HG02852 (cell line): Measurements from ENCODE around the gene TAOK1.

ENCODE experiments used
- ATAC-seq: cut with Tn5 transposase; IDR thresholded peaks from one replicate; pipeline ENCODE4 v1.9.1; 2021; ENCODE audit warnings: mild to moderate bottlenecking, moderate library complexity; ENCODE audit not compliant: unreplicated experiment

Gene TAOK1

DNA sequence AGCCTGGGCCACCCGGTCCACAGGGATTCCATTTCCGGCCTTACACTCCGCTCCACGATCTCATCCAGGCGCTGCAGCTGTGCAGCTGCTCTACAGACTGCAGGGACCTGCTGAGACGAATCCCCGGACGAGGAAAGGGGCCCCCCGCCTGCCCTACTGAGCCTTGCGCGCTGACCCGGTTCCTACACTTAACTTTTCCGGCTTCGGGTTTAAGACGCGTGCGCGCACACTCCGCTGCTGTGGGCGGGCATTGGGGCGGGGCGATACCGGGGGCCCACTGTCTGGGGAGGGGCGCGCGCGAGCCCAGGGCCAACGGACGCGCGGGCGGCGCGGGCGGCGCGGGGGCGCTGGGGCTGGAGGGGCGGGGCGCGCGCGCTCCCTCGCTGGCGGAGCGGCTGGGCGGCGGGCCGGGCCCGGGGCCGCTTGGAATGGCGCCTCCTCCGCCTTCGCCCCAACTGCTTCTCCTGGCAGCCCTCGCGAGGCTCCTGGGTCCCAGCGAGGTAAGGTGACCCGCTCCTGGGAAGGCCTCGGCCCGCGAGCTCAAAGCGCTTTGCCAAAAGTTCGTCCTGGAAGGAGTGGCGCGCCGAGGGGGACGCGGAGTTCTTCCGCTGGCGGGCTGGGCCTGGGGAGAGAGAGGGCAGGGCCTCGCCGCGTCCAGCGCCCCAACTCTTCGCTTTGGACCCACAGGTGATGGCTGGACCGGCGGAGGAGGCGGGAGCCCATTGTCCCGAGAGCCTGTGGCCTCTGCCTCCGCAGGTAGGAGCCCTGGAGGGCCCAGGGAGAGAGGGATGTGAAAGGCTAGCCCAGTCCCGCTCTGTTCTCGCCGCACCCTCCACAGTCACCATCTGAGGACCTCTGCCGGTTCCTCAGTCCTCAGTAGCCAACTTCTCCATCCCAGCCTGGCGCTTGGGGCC, 178.4 kb downstream of the TAOK1 start, which contains the start of gene TP53I13:
TSS of gene TP53I13 (plus strand) at position 371 of the 914 bp plus-strand sequence. CDS start at position 429, 58 bp downstream.
- peak; percentile 47 for ATAC-seq

DNA sequence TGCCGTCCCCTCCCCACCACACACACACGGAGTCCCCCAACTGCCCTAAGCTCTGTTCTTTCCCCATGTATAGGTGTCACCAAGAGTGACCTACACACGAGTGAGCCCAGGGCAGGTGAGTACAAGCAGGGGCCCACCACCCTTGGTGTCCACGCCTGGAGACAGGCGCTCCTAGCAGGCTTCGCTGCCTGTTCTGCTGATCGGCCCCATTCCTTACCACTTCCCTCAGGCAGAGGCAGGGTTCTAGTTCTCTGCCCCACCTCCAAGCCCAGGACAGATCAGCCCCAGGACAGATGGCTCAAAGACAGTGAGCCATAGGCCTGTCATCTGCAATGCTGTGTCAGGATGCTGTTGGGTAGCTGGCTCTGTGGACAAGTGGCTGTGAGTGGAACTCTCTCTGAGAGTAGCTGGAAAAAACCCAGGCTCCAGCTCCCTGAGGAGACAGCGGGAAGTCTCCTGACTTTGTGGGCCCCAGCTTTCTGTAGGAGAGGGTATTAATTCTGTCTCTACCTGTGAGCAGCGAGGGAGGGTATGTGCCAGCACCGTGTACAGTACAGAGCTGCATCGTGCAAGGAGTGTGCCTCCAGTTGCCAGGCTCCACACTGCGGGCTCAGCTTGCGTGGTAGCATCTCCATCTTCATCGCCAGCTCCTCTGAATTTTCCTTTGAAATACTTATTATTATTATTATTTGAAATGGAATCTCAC, 179.2 kb downstream of the TAOK1 start:
- no peak for ATAC-seq

DNA sequence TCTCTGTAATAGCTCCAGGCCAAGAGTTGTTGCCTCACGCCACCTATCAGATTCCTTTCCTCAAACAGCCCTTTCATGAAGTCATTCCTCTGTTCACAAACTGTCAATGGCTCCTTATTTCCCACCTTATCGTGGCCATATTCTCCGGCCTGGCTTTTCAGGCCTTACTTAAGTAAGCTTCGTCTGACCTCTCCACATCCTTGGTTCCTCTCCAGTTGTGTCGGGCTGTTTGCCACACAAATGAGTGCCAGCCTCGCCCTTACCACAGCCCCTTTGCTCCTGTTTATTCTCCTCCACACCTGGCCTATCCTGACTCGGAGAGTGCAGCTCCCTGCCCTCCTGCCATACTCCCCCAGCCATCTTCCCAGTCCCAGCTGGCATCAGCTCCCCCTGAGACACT, 180.4 kb downstream of the TAOK1 start:
- no peak for ATAC-seq

DNA sequence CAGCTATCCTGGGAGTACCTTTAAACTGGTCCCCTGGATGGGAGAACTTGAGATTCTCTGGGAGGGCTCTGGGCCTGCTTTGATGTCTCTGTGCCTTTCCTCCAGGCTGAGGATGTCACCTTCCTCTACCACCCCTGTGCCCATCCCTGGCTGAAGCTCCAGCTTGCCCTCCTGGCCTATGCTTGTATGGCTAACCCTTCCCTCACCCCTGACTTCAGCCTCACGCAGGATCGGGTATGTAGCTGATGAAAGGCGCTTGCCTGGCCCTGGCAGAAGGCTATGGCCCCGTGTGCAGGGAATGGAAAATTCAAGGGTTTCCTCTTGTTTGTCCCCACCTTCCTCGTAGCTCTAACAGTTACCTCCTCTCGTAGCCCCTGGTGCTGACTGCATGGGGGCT, 181.3 kb downstream of the TAOK1 start:
- ATAC-seq, result no peak

DNA sequence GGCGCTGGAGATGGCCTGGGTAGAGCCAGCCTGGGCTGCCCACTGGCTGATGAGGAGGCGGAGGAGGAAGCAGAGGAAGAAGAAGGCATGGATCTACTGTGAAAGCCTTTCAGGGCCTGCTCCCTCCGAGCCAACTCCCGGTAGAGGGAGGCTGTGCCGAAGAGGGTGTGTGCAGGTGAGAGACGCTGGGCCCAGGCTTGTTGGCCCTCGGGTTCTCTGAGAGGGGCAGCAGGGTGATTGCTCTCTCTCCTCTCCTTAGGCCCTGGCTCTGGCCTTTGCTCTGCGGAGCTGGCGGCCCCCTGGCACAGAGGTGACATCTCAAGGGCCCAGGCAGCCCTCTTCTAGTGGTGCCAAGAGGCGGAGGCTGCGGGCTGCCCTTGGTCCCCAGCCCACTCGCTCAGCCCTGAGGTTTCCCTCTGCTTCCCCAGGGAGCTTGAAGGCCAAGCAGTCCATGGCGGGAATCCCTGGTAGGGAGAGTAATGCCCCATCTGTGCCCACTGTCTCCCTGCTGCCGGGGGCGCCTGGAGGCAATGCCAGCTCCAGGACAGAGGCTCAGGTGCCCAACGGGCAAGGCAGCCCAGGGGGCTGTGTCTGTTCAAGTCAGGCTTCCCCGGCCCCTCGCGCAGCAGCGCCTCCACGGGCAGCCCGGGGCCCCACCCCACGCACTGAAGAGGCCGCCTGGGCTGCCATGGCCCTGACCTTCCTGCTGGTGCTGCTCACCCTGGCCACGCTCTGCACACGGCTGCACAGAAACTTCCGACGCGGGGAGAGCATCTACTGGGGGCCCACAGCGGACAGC, 181.9 kb downstream of the TAOK1 start:
- no peak for ATAC-seq

DNA sequence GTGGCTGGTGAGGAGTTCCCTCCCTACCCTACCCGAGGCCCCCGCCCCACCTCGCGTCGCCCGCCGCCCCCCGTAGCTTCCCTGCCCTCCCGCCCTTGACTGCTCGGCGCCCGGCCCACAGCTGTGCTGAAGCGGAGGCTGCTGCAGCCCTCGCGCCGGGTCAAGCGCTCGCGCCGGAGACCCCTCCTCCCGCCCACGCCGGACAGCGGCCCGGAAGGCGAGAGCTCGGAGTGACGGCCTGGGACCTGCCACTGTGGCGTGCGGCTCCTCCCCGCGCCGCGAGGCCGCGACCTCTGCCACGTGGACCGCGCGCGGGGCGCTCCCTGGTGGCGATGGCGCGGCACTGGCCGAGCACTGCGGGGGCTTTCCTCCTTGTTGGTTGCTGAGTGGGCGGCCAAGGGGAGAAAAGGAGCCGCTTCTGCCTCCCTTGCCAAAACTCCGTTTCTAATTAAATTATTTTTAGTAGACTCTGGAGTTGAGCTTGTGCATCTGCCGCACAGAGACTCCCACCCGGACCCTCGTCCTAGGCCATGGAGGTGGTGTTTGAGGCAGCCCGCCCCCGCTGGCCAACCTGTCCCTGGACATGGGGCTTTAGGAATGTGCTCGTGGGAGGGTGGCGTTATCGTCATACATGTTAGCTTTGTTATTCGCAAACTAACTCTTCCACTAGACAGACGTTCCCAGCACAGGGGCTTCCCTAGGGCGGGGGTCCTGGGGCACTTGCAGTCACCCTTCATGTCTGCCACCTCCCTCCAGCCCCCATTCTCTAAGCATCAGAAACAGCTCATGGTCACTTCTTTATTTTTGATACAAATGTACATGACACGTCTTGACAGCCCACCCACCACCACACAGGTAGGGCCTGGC, 182.8 kb downstream of the TAOK1 start:
- ATAC-seq, result no peak

DNA sequence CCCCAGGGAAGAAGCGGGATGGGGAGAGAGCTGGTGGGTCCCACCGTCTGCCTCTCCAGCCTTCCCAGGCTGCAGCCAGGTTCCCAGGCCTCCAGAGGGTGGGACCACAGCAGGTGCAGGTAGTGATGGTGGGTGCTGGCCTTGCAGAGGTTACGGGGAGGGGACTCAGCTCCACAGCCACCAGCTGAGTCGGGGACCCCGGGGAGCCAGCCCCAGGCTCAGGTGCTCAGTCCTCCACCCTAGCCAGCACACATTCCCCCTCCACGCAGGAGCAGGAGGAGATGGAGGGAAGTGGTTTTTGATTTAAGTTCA, 183.4 kb downstream of the TAOK1 start:
- no peak for ATAC-seq

DNA sequence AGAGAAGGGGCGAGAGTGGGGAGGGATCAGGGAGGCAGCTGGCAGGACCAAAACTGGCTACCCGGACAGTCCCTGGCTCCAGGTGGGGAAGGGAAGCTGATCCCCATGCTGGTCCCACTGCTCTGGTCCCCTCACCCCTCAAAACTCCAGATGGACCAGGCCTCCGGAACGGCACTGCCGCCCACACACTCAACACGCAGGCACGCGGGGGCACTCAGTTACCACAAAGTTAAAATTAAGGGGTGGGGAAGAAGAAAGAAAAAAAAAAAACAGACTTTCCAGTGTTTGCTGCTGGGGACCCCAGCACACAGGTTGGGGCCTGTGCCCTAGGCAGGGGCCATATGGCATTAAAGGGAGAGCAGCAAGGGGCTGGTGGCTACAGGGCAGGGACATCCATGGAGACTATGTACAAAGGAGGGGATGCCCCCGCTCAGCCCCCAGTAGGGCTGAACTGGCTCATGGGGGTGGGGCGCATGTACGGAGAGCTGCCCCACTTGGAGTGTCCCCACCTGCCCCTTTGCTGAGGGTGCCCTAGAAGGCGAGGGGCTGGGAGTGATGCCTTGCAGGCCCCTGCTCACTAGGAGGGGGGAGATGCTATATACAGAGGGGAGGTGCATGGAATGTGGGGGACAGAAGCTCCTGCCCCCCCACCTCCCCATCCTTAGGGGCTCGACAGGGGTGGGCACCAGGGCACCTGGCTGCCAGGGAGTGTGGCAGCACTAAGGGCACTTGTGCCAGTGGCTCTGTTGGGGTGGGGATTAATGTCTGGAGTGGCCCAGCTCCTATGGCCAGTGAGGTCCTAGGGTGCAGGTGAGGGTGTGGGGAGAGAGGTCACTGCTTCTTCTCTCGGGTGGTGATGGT, 183.9 kb downstream of the TAOK1 start:
- ATAC-seq, result no peak

DNA sequence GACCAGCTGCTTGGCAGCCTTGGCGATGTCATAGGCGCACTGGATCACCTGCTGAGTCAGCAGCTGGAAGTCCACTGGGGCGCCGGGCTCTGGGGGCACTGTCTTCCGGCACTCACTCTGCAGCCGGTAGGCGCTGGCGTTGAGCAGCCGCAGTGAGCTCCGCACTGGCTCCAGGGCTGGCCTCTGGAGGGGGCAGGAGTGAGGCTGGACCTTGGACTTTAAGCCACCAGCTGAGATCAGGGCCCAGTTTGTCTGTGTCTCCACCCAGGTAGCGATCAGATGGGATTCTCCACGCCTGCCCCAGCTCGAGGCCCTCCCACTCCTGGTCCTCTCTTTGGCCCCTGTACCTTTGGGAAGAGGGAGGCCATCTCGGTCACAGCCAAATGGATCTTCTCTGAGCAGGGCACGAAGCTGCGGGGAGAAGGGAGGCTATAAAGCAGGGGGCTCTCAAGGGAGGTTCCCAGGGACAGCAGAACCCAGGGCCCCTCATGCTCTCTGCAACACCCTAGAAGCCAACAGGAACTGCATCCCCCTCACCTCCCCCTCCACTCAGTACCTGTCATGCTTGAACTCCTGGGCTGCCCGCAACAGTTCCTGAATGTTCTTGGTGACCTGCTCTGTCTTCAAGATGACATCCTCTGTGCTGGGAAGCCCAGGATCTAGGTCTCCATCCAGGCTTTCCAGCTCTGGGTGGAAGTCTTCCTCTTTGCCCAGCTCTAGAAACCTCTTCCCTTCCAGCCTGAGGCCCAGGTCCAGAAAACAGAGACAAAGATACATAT, 184.8 kb downstream of the TAOK1 start:
- ATAC-seq, result no peak

DNA sequence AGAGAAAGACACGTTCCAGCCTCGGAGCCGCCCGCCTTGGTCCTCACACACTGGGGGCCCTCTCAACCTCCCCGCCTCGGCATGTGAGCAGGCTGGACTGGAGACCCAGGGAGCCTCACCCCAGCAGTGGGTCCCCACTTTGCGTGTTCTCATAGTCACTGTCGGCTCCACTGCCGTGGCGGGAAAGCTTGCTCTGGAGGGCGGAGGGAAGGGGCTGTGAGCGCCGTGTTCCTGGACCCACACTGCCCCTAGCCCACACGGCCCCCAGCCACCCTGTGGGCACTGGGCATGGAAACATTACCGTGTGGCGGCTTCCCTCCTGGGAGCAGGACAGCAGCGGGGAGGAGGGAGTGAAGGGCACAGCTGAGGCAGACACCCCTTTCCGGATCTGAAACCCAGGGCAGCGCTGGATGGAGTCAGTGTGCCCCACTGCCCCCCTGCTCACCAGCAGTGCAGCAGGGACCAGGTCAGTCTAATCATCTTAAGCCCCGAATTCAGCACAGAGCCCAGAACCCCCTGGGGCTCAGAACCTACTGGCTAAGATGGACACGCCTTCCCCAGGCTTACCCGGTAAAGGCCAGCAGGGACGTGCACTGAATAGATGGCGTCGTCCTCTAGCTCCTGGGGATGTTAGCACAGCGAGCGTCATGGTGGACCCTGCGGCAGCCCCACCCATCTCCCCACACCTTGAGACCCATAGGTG, 185.5 kb downstream of the TAOK1 start:
- ATAC-seq, result no peak

DNA sequence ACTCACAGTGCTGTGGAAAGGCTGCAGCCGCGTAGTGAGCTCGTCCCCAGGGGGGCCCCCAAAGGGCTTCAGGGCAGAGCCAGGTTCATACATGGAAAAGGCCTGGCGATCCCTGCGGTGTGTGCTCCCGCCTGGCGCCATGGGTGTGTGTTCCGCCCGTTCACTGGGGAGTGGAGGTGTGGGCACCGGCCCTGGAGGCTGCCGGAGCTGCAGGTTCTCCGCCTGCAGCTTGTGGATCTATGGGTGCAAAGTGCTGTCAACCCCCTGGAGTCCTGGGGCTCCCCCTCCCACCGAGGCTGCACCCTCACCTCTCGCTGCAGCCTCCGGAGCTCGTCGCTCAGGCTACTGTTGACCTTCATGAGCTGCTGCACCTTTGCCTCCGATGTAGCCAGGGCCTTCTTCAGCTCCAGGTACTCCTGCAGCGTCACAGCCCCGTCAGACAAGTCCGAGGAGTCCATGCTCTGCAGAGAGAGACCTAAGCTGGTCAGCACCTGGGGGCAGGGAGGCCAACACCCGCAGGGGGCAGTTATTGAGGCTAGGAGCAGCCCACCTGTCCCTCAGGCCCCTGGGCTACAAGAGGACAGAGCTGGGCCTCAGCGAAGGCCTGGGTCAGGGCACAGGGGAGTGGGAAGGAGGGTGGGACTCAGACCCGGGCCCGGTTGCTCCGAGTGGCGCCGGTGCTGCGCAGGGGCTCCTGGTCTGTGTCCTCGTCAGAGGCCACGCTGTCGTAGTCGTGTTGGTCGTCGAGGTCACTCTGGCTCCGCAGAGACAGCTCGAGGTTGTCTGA, 186.2 kb downstream of the TAOK1 start:
- ATAC-seq, result no peak

DNA sequence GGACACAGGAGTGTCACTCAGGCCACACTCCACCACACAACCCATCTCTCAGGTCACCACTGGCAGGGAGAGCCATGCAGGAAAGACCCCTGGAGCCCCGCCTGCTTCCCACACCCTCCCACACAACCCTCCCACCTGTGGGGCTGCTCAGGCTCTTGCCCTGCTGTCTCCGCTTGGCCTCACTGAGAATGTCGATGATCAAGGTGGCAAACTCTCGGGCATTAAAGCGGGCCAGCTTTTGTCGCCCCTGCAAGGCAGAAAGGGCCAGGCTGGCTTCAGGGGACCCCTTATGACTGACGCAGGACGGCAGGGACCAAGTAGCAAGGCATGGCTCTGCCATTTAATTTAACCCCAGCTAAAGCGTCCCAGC, 186.8 kb downstream of the TAOK1 start:
- ATAC-seq, result no peak

DNA sequence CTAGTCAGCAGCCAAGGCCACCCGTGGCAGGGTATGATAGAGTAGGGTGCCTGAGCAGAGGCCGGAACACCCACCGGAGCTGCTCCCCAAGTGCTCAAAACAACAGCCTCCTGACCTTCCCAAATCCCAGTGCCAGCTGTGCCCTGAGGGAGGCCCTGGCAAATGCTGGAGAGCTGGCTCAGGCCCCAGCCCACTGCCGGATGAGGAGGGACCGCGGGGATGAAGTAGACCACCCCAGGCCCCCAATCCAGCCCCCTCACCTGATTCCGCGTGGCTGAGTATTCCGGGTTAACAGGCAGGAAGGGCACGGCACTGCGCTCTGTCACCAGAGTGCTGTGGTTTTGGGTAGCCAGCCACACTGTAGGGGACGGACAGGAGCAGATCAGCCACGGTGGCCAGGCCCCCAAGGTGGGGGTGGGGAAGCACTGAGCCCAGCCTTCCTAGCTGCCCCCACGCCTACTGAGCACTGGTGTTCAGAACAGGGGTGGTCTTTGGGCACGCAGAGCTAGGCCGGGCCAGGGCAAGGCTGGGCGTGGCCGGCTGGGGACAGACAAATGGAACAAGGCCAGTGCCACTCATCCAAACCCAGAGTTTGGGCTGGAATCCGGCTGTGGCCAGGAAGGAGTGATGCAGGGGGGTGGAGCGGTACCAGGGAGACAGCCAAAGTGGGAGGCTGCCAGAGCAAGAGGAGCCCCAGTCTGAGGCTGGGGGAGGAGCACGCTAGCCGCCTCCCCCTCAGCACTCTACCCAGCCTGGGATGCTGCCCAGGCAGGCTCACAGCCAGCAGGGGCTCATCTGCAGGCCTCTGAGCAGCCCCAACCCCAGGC, 187.4 kb downstream of the TAOK1 start:
- ATAC-seq, result no peak

DNA sequence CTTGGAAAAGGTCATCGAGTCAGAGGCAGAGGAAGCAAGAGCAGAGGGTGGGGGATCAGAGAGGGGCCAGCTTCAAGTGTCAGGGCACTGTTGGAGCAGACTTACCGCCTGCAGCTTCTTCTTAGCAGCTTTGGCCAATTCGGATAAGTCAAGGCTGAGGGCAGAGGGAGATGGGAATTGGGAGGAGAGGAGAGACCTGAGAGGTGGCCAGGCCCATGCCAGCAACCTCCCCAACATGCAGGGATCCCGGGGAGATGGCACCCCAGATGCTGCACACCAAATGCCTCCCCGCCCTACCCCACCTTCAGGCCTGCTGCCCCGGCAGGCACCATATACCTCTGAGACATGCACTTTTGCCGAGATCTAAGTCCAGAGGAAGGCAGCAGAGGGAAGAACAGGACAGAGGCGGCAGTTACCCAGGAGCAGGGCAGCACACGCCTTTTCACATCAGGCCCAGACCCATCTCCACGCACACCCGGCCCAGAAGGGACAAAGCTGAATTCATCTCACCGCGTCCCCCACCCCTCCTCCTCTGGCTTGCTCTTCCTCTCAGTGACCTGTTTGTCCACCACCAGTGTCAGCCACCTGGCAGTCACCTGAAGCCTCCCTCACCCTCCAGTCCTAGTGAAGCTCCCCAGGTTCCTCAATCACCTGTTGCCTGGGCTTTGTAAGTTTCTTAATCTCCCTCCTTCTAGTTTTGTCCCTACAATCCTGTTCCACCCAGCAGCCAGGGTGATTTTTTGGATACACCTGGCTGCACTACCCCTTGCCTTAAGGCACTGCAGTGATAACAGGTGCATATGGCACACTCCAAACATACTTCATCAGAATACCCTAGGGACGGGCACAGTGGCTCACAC, 188.7 kb downstream of the TAOK1 start:
- no peak for ATAC-seq

DNA sequence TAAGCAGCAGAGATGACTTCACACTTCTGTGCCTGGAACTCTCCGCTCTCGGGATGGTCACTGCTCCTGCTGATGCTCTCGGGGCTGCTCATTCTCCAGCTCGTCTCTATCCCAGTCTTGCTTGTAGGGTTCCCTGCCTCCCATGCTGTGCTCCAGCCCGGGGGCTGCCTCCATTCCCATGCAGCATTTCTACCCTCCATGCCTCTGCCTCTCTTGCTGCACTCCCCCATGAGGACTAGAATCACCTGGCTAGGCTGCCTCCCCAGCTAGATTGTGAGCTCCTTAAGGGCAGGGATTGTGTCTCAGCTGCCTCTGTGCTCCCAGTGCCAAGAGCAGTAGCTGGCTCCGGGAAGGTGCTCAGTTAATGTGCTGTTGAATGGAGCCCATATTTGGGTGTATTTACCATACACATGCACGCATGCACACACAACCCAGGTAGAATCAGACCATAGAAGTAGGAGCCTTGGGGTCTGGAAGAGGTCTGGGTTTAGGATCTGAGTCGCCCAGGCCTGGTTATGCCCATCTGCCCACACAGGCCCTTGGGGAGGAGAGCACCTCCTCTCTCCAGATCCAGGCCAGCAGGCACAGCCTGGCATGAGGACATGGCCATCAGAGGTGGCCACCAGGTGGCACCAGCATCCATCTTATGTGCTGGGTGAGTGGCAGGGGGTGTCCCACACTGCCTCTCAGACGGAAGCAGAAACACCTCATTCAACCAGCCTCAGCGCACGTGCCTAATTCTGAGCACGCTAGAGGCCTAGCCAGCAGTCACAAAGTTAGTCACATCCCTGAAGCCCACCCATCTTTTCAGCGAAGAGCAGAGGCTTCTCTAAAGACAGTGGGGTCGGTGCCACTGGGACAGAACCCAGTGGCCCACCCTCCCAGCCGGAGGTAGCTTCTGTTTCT, 190.0 kb downstream of the TAOK1 start:
- peak; percentile 82 for ATAC-seq
